GM18909 (cell line): Measurements from ENCODE around the gene HDAC9.
"Not testable (repeated sequence)": the region's sequence is repeated elsewhere in the genome, so short reads cannot be mapped to it uniquely, and the experiment has no call there.

Experiments
- ATAC-seq: cut with Tn5 transposase; IDR thresholded peaks from one replicate; pipeline ENCODE4 v1.9.1; 2021; ENCODE audit warnings: mild to moderate bottlenecking; ENCODE audit not compliant: unreplicated experiment, poor library complexity

The HDAC9 gene

DNA sequence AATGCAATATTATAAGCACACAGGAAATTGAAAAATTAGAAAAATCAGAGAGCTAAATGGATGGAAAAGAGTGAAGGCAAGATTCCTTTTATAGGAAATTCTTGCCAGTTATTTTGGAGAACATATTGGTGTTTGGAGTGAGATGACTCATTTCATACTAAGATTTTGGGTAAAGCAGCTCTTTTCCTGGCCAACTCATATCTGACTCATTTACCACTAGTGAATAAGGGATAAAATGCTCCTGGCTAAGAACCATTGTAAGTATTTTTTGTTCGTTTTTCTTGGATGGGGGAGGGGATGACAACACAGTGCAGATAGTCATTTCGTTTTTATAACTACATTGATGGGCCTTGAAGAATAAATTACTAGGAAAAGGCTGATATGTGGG, 482.6 kb downstream of the HDAC9 start:
- no peak for ATAC-seq

GRCh38 chr7:18990700-18991099, 495.2 kb downstream of the HDAC9 start:
- ATAC-seq: not testable (repeated sequence)

- no peak for ATAC-seq
These were observed 498.6 kb downstream of the HDAC9 start for GRCh38 chr7:18993933-18994668.

- ATAC-seq: no peak
These were observed 499.7 kb downstream of the HDAC9 start for GRCh38 chr7:18995270-18995671.

- no peak for ATAC-seq
These were observed 500.4 kb downstream of the HDAC9 start for GRCh38 chr7:18995811-18996426.

DNA sequence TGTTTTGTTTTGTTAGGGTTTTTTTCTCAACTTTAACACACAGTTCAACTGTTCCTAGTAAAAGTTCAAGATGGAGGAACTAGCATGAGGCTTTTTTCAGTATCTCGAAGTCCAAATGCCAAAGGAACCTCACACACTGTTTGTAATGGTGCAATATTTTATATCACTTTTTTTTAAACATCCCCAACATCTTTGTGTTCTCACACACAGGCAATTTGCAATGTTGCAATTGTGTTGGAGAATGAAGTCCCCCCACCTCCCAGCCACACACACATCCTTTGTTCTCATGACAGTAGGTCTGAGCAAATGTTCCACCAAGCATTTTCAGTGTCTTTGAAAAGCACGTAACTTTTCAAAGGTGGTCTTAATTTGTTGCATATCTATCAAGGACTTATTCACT, 501.0 kb downstream of the HDAC9 start:
- ATAC-seq: no peak

- ATAC-seq: no peak
These were observed 502.1 kb downstream of the HDAC9 start for GRCh38 chr7:18997477-18998150.

DNA sequence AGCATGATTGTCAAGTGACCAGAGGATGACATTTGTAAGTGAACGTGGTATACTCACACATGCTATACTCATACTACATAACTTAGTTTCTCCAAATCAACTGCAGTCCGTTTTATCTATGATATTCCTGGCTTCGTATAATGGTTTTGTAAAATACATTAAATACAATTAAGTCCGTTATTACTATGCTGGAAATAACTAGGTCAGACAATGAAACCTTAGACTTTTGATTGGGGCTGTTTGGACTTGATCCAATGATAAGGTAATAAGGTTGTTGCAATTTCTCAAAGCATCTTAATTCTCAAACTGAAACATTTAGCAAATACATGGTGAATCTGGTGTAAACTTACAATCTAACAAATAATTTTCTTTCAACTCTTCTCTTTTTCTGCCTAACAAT, 504.9 kb downstream of the HDAC9 start:
- no peak for ATAC-seq

DNA sequence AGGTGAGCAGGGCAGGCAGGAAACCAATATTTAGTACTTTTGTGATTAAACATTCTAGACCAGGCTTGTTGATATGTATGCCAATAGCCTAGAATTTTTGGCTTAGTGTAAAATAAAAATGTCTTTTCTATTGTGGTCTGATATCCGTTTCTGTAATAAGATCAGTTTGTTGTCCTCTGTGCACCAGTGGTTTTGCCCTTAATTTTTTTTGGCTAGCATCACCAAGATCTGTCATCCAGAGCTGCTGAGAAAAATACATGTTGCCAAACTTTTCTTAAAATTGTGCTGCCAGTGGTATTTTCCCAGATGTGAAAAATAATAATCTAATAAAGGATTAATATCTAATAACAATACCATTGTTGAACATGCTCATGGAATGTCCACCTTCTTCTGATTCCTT, 506.3 kb downstream of the HDAC9 start:
- no peak for ATAC-seq

GRCh38 chr7:19009241-19009935, 513.8 kb downstream of the HDAC9 start:
- no peak for ATAC-seq

- ATAC-seq: no peak
These were observed 514.4 kb downstream of the HDAC9 start for GRCh38 chr7:19009936-19010280.

GRCh38 chr7:19011212-19011611, 515.7 kb downstream of the HDAC9 start:
- no peak for ATAC-seq

- no peak for ATAC-seq
These were observed 519.5 kb downstream of the HDAC9 start for GRCh38 chr7:19015098-19015497.

GRCh38 chr7:19016140-19016539, 520.6 kb downstream of the HDAC9 start:
- ATAC-seq: no peak

- no peak for ATAC-seq
These were observed 521.8 kb downstream of the HDAC9 start for GRCh38 chr7:19017374-19017773.

DNA sequence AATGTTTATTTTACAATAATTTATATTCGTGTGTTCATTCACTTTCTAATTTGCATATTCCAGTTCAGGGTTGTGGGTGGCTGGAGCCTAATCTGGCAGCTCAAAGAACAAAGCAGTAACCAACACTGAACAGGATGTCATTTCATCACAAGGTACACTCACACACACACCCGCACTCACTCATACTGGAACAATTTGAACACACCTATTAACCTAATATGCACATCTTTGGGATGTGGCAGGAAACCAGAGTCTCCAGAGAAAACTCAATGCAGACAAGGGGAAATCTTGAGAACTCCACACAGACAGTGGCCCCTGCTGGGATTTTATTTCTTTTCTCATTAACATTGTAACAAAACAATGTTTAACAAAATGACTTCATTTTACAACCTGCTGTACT, 524.5 kb downstream of the HDAC9 start:
- ATAC-seq: no peak

DNA sequence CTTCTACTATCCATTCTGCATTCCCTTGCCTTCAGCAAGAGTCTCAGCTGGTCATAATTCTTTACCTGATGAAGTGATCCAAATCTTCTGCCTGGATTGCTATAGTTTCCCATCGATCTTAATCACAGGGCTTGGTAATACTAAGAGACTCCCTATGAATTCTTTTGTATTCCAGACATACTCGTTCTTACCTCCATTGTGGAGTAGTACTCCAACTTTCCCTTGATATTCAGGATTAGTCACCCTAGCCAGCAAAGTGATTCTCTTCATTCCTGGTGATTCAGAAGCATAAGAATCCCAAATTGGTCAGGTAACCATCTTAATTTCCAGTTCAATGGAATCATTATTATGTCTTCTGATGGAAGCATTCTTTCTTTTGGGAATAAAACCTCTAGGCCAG, 525.2 kb downstream of the HDAC9 start:
- ATAC-seq: no peak

DNA sequence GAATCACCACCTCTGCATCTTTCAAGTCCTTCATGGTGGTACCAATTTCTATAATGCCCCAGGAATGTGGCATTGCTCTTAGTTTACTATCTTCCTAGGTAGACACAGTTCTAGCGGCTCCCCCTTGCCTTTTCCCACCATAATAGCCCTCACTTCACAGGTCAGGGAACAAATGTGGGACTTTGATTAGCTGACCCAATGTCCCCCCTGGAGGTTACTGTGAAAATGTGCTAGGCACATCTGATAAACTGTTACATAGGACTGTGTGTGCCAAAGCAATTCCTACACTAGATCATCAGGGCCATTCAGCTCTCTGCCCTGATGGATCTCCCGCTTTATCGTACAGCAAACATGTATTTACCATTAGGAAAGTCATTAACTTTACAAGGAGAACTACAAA, 527.9 kb downstream of the HDAC9 start:
- ATAC-seq: no peak

DNA sequence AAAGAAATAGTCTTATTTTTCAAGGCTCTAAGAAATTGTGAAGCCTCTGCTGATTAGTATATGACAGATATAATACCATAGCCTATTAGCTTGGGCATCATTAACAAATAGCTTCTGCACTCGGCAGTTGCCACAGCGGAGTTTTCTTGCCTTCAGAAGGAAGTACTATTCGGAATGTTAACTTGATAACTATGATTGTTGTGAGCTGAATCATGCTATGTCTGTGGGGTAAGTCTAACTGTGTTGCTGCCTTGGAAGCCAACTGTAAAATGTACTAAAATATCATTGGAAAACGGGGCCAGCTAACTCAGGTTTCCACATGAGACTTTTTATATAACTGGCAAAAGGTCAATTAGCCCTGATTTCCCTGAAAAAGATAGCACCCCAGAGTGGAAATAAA, 528.7 kb downstream of the HDAC9 start:
- no peak for ATAC-seq

DNA sequence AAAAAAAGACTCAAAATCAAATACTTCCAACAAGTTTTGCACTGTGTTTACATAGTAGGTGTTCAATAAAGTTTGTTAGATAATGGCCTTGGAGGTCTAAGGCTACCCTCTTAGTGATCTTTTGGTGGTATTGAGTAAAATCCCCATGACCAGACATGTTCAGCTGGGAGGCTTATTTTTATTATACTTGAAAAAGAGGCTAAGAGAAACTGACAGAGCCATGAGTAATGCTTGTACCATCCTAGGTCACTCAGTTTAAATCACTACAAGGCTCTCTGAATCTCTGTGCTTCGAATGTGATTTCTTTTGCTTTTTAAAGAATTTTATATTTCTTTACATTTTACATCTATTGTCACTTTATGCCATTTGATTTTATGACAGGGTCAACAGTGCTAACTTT, 531.3 kb downstream of the HDAC9 start:
- ATAC-seq: no peak

DNA sequence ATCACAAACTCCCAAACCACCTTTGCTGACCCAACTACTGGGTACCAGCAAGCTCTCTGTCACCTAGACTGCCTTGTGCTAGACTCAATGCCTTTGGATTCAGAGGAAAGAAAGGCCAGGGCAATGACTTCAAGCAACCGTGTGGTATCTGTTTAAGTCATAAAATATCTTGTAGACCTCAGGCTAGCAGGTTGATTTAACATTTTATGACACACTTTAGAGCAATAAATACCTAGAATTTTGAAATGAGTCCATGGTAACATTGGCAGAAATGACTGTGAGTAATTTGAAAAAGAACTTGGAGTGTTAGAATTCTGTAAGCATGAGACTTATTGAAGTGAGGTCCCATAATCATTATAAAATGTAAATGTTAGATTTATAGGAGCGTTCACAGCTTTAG, 534.7 kb downstream of the HDAC9 start:
- ATAC-seq: no peak
